Mucosa of descending colon (tissue), 3 donors: ENCODE measurements around the gene ANGPTL1. TPM values are rescaled to one million over a fixed set of nuclear protein-coding genes. Genes with fewer than 3 reads are reported as not detected.

Experiments used
- ATAC-seq: fragments of 200-7000 bp; cut with Tn5 transposase; one replicate; pipeline ENCODE4 v1.9.1; 2020; ENCODE audit warnings: mild to moderate bottlenecking, moderate library complexity
- DNase-seq, 3 donors: peaks; one replicate each; pipeline ENCODE4 v3.0.0-alpha.2; 2020
- H3K36me3 ChIP-seq: fragments of 200-600 bp; one replicate; pipeline ENCODE4 v1.8.0; 2021; ENCODE audit warnings: low read depth, mild to moderate bottlenecking
- H3K4me1 ChIP-seq: fragments of 200-600 bp; one replicate; pipeline ENCODE4 v1.8.0; 2021; ENCODE audit warnings: low read depth, mild to moderate bottlenecking
- H3K4me3 ChIP-seq: fragments of 200-600 bp; one replicate; pipeline ENCODE4 v1.8.0; 2021; ENCODE audit warnings: mild to moderate bottlenecking
- H3K9me3 ChIP-seq: fragments of 200-600 bp; one replicate; pipeline ENCODE4 v1.8.0; 2021; ENCODE audit warnings: mild to moderate bottlenecking
- CTCF ChIP-seq: fragments of 200-600 bp; IDR thresholded peaks from one replicate; pipeline ENCODE4 v1.8.0; 2022; ENCODE audit warnings: antibody characterized with exemption, mild to moderate bottlenecking
- intact Hi-C, 2 donors: fragments of 100-400 bp; cut with DNase I in 1 of 2; cut with micrococcal nuclease in 1 of 2; formaldehyde crosslinking; loops; one replicate each; pipeline versions ENCODE4 v1.11.0 to v1.11.1; 2022; cut with DNase I, micrococcal nuclease
- long read RNA-seq, 2 donors: library from polyadenylated mRNA; unstranded; transcript quantifications; one replicate each; pipeline ENCODE4 v2.0.0, GENCODE V29; 2019 to 2021
- total RNA-seq, 3 donors: library from RNA; stranded (reverse); fragmentation: NEBNext Ultra II Directional in 2 of 3; extraction: Animal tissue kit (Norgen Biotek cat#: 25700) in 2 of 3; gene quantifications; one replicate each; pipeline versions ENCODE4 v1.2.1 to v1.2.4, GENCODE V29; 2021 to 2023
- donor health status: DM: no; HTN: no; CAD: no; lungs with moderate emphysema.
- donor health status: DM: no; HTN: no; CAD: no.
- donor health status: DM: no; HTN: yes; CAD: no.

Gene ANGPTL1
- total RNA-seq: 10 to 100 TPM in 2 of 3 donors, 1 to 10 TPM in 1; 2.8 to 98.1 (median 18.4) TPM
- long read RNA-seq, donor 1, transcript ANGPTL1-202 (5 exons, 2,289 nt): minor isoform, 12 of 89 reads
- long read RNA-seq, donor 1, transcript ANGPTL1-201 (6 exons, 3,348 nt): major isoform, 44 of 89 reads
- long read RNA-seq, donor 1, partial matches to known transcripts: 26 of 89 reads
- long read RNA-seq, donor 1, other reads (novel, unspliced or antisense): 7 of 89 reads
- long read RNA-seq, donor 2, partial matches to known transcripts: 5 of 10 reads
- long read RNA-seq, donor 2, other reads (novel, unspliced or antisense): 1 of 10 reads

GRCh38 chr1:178870944-178871343, at the start of gene ANGPTL1:
Gene ANGPTL1, minus strand, starts transcription at chr1:178871077. Its CDS starts 5,301 bp downstream, at chr1:178865776.
- H3K4me3 ChIP-seq: no peak within 1 kb of the TSS
- no peaks in the 10 kb centered on the region for H3K9me3 ChIP-seq
- peaks cover 15% of the 10 kb centered on the region for H3K4me1 ChIP-seq
- intact Hi-C loops: no loop called here
- ATAC-seq: peak; percentile 22
- no peak for TF ChIP-seq CTCF
- no peaks in the 10 kb centered on the region for H3K36me3 ChIP-seq
- DNase-seq: peak in 1 of 3 donors; percentile 13

- no peak for DNase-seq
- intact Hi-C loops: no loop called here
- no peak for ATAC-seq
- no peak overlapping the region for H3K4me3 ChIP-seq
- H3K9me3 ChIP-seq: no peaks in the 10 kb centered on the region
- no peaks in the 10 kb centered on the region for H3K36me3 ChIP-seq
- no peak for TF ChIP-seq CTCF
- H3K4me1 ChIP-seq: no peaks in the 10 kb centered on the region
Measured at GRCh38 chr1:178919581-178919980, 48.7 kb upstream of the ANGPTL1 start.

GRCh38 chr1:178918955-178919354, 48.1 kb upstream of the ANGPTL1 start:
- H3K4me3 ChIP-seq: no peak overlapping the region
- DNase-seq: no peak
- H3K4me1 ChIP-seq: no peaks in the 10 kb centered on the region
- no peak for ATAC-seq
- no peak for TF ChIP-seq CTCF
- no peaks in the 10 kb centered on the region for H3K9me3 ChIP-seq
- intact Hi-C loops: no loop called here
- H3K36me3 ChIP-seq: no peaks in the 10 kb centered on the region

- no peaks in the 10 kb centered on the region for H3K36me3 ChIP-seq
- intact Hi-C loops: no loop called here
- no peak for TF ChIP-seq CTCF
- ATAC-seq: no peak
- H3K4me3 ChIP-seq: no peak overlapping the region
- no peaks in the 10 kb centered on the region for H3K9me3 ChIP-seq
- no peaks in the 10 kb centered on the region for H3K4me1 ChIP-seq
- DNase-seq: no peak
Measured at GRCh38 chr1:178918308-178918707, 47.4 kb upstream of the ANGPTL1 start.

- intact Hi-C loops: no loop called here
- DNase-seq (no peak), ATAC-seq (no peak)
- Histone ChIP-seq H3K9me3 (no peaks in the 10 kb centered on the region), H3K4me3 (no peak overlapping the region), H3K36me3 (no peaks in the 10 kb centered on the region), H3K4me1 (no peaks in the 10 kb centered on the region)
- no peak for TF ChIP-seq CTCF
Measured at GRCh38 chr1:178916448-178917174, 45.7 kb upstream of the ANGPTL1 start.
